OCI-LY3 (cell line): ENCODE measurements around the gene SPEF2.

ENCODE experiments used
- EZH2phosphoT487 ChIP-seq: fragments of 200-600 bp; shearing (Covaris generic); IDR thresholded peaks from 2 replicates; pipeline ENCODE4 v1.6.1; 2018; ENCODE audit warnings: antibody characterized with exemption, mixed run types, low read depth
- TF ChIP-seq, protein P1 (sequence below): fragments of 200-600, 300-600 bp; sonication (generic); IDR thresholded peaks from 2 replicates; pipeline ENCODE4 v1.5.1; 2014; ENCODE audit warnings: antibody characterized with exemption, low read length, low read depth

- TF ChIP-seq, protein P1, sequence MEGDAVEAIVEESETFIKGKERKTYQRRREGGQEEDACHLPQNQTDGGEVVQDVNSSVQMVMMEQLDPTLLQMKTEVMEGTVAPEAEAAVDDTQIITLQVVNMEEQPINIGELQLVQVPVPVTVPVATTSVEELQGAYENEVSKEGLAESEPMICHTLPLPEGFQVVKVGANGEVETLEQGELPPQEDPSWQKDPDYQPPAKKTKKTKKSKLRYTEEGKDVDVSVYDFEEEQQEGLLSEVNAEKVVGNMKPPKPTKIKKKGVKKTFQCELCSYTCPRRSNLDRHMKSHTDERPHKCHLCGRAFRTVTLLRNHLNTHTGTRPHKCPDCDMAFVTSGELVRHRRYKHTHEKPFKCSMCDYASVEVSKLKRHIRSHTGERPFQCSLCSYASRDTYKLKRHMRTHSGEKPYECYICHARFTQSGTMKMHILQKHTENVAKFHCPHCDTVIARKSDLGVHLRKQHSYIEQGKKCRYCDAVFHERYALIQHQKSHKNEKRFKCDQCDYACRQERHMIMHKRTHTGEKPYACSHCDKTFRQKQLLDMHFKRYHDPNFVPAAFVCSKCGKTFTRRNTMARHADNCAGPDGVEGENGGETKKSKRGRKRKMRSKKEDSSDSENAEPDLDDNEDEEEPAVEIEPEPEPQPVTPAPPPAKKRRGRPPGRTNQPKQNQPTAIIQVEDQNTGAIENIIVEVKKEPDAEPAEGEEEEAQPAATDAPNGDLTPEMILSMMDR, result no peak
- TF ChIP-seq EZH2phosphoT487, result no peak
Observed at GRCh38 chr5:35828082-35828598, 210.5 kb downstream of the SPEF2 start.
